Spleen (tissue), 11 donors: ENCODE measurements around the gene RAC2. TPM values are rescaled to one million over a fixed set of nuclear protein-coding genes. Genes with fewer than 3 reads are reported as not detected.

Experiments used
- DNase-seq: peaks from one replicate; pipeline ENCODE4 v3.0.0-alpha.2; 2020
- H3K27ac ChIP-seq, 8 donors: fragments of 200-600 bp; sonication (generic) in 7 of 8; 1 replicate in 4 of 8; 2 replicates in 4 of 8; pipeline versions ENCODE4 v1.5.0 to v1.8.0; 2016 to 2021; ENCODE audit warnings: inconsistent platforms in 4 of 8, mild to moderate bottlenecking in 4 of 8, moderate library complexity in 1 of 8
- H3K27me3 ChIP-seq, 7 donors: fragments of 200-600 bp; sonication (generic) in 6 of 7; replicated peaks in 1 of 7; 1 replicate in 4 of 7; 2 replicates in 3 of 7; pipeline versions ENCODE4 v1.5.0 to v1.8.0; 2016 to 2021; ENCODE audit warnings: inconsistent platforms in 3 of 7, mild to moderate bottlenecking in 1 of 7
- H3K36me3 ChIP-seq, 6 donors: fragments of 200-600 bp; sonication (generic) in 5 of 6; 1 replicate in 4 of 6; 2 replicates in 2 of 6; pipeline versions ENCODE4 v1.5.0 to v1.8.0; 2016 to 2021; ENCODE audit warnings: inconsistent platforms in 2 of 6
- H3K4me1 ChIP-seq, 6 donors: fragments of 200-600 bp; sonication (generic) in 5 of 6; 1 replicate in 3 of 6; 2 replicates in 3 of 6; pipeline versions ENCODE4 v1.5.0 to v1.8.0; 2016 to 2021; ENCODE audit warnings: inconsistent platforms in 3 of 6
- H3K4me3 ChIP-seq, 8 donors: fragments of 200-600 bp; sonication (generic) in 7 of 8; 1 replicate in 4 of 8; 2 replicates in 4 of 8; pipeline versions ENCODE4 v1.5.0 to v1.8.0; 2016 to 2021; ENCODE audit warnings: inconsistent platforms in 4 of 8, mild to moderate bottlenecking in 4 of 8, moderate library complexity in 2 of 8
- H3K9me3 ChIP-seq, 8 donors: fragments of 200-600 bp; sonication (generic) in 7 of 8; 1 replicate in 4 of 8; 2 replicates in 4 of 8; pipeline versions ENCODE4 v1.5.0 to v1.8.0; 2016 to 2021; ENCODE audit warnings: inconsistent platforms in 4 of 8
- POLR2A ChIP-seq, 3 donors: fragments of 450-650 bp; IDR thresholded peaks; one replicate each; pipeline ENCODE4 v1.5.1; 2017; ENCODE audit warnings: antibody characterized with exemption in 3 of 3, mild to moderate bottlenecking in 1 of 3
- POLR2AphosphoS5 ChIP-seq, 3 donors: sonication (generic); formaldehyde crosslinking; IDR thresholded peaks; one replicate each; pipeline ENCODE4 v1.5.1; 2017; ENCODE audit warnings: antibody characterized with exemption in 3 of 3
- WGBS, 5 donors: extraction: QIAGEN DNeasy Blood & Tissue Kit in 3 of 5; methylation state at CpG; one replicate each; pipeline versions ENCODE4 v1.1.5 to v1.1.7; 2013 to 2018; 5-methylcytosine and 5-hydroxymethylcytosine counted together
- intact Hi-C: fragments of 100-400 bp; cut with DNase I; formaldehyde crosslinking; loops from one replicate; pipeline ENCODE4 v1.15.0; 2023; ENCODE audit warnings: low total_unique reads
- polyA plus RNA-seq, 3 donors: library from polyadenylated mRNA; stranded (reverse); fragments of 200-250 nt; gene quantifications; one replicate each; pipeline ENCODE4 v1.2.1, GENCODE V29; 2013
- total RNA-seq, 7 donors: library from RNA; depleted of rRNA in 3 of 7; stranded (reverse); fragments of >200 nt in 3 of 7; fragmentation: NEBNext Ultra II Directional in 4 of 7; extraction: Animal tissue kit (Norgen Biotek cat#: 25700) in 4 of 7; gene quantifications; one replicate each; pipeline versions ENCODE4 v1.1.0 to v1.2.1, GENCODE V29; 2016 to 2021
- TF ChIP-seq, protein P1 (sequence below), 11 experiments: fragments of 200-600 bp in 7 of 11; fragments of 450-650 bp in 4 of 11; sonication (generic) in 4 of 11; IDR thresholded peaks in 8 of 11; conservative IDR thresholded peaks in 3 of 11; 1 replicate in 7 of 11; 2 replicates in 4 of 11; pipeline versions ENCODE4 v1.4.0 to v1.8.0; 2016 to 2021; ENCODE audit warnings: antibody characterized with exemption in 11 of 11, inconsistent platforms in 4 of 11, mild to moderate bottlenecking in 1 of 11
- donor health status: healthy with polysubstance abuse.
- donor health status: DM: no; HTN: no; CAD: no; lungs with moderate emphysema.
- donor health status: DM: no; HTN: no; CAD: no.
- donor health status: Bipolar disorder and iron deficiency.
- donor health status: healthy.
- donor health status: DM: no; HTN: no; CAD: no.
- donor health status: DM: yes; HTN: yes; CAD: no.

Gene RAC2
- total and polyA plus RNA-seq, 10 donors: 270 to 493 (median 393) TPM

DNA sequence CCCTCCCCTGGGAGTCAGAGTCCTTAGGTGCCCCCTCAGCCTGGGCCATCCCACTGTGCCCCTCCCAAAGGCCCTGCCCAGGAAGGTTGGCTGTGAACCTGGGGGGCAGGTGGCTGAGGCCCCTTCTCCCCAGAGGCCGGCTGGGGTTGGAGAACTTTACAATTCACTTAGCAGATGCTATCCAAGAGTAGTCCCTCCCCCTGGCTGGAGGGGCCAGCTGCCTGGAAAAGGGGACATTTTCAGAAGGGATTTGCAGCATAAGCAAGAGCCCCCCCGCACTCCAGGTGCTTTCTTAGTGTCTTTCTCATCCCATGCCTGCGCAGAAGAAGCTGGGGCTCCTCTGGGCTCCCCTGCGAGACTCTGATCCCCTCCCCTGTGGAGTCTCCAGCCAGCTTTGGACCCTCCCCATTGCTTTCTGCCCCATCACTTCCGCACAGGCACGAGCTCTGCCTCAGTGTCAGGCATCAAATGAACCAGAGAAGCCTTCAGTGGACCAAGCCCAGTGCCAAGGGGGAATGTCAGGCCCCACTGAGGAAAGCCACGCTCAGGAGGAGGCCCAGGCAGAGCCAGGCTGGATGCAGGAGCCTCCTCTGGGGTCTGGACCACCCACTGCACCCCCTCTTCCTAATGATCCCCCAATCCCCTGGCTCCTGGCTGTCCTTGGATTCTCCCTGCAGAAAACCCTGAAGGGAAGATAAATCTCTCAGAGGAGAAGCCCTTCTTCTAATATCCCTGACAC is 35.5 kb downstream of the RAC2 start:
- Histone ChIP-seq H3K27ac (peak overlapping the region in 1 of 8 donors; percentile 11), H3K36me3 (no peaks in the 10 kb centered on the region), H3K4me3 (no peak overlapping the region), H3K4me1 (no peaks in the 10 kb centered on the region), H3K9me3 (no peaks in the 10 kb centered on the region), H3K27me3 (peaks cover 0 to 13% (median 0%) of the 10 kb centered on the region in 7 donors)
- WGBS, 5 donors: 80 to 89% (median 87%) methylated on average over 6 to 7 of the region's 7 CpGs
- peak; percentile 65 for DNase-seq
- intact Hi-C loops: no loop called here
- TF ChIP-seq, protein P1, sequence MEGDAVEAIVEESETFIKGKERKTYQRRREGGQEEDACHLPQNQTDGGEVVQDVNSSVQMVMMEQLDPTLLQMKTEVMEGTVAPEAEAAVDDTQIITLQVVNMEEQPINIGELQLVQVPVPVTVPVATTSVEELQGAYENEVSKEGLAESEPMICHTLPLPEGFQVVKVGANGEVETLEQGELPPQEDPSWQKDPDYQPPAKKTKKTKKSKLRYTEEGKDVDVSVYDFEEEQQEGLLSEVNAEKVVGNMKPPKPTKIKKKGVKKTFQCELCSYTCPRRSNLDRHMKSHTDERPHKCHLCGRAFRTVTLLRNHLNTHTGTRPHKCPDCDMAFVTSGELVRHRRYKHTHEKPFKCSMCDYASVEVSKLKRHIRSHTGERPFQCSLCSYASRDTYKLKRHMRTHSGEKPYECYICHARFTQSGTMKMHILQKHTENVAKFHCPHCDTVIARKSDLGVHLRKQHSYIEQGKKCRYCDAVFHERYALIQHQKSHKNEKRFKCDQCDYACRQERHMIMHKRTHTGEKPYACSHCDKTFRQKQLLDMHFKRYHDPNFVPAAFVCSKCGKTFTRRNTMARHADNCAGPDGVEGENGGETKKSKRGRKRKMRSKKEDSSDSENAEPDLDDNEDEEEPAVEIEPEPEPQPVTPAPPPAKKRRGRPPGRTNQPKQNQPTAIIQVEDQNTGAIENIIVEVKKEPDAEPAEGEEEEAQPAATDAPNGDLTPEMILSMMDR (IDR thresholded peaks at IDR 0.05 in 8 of 11, conservative IDR thresholded peaks at IDR 0.05 in 3 of 11): no peak
- TF ChIP-seq POLR2A (IDR thresholded peaks at IDR 0.05) (no peak), POLR2AphosphoS5 (IDR thresholded peaks at IDR 0.05) (no peak)

DNA sequence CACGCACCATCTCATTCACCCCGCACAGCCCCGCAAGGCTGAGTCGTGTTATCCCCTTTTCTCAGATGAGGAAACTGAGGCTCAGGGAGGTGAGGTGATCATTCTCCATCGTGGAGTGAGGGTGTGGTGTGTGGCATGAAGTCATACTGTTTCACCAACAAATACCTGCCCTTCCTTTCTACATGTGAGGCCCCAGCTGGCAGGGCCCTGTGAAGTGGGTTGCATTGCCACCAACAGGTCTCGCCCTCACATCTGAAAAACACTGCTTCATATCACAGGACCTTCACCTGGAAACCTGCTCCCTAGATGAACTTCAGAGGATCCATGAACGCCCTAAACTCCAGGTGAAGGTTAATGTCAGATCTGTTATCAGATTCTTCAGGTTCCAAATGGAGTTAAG is 36.1 kb downstream of the RAC2 start:
- H3K4me3 ChIP-seq: no peak overlapping the region
- no peaks in the 10 kb centered on the region for H3K4me1 ChIP-seq
- peaks cover 0 to 13% (median 0%) of the 10 kb centered on the region in 7 donors for H3K27me3 ChIP-seq
- peak; percentile 36 for DNase-seq
- TF ChIP-seq, protein P1 (IDR thresholded peaks at IDR 0.05 in 8 of 11, conservative IDR thresholded peaks at IDR 0.05 in 3 of 11): no peak
- TF ChIP-seq POLR2AphosphoS5 (IDR thresholded peaks at IDR 0.05) (no peak), POLR2A (IDR thresholded peaks at IDR 0.05) (no peak)
- 78 to 86% (median 81%) methylated on average over 7 of the region's 7 CpGs for WGBS, 5 donors
- H3K9me3 ChIP-seq: no peaks in the 10 kb centered on the region
- intact Hi-C loops: no loop called here
- peak overlapping the region in 1 of 8 donors; percentile 11 for H3K27ac ChIP-seq
- H3K36me3 ChIP-seq: no peaks in the 10 kb centered on the region

DNA sequence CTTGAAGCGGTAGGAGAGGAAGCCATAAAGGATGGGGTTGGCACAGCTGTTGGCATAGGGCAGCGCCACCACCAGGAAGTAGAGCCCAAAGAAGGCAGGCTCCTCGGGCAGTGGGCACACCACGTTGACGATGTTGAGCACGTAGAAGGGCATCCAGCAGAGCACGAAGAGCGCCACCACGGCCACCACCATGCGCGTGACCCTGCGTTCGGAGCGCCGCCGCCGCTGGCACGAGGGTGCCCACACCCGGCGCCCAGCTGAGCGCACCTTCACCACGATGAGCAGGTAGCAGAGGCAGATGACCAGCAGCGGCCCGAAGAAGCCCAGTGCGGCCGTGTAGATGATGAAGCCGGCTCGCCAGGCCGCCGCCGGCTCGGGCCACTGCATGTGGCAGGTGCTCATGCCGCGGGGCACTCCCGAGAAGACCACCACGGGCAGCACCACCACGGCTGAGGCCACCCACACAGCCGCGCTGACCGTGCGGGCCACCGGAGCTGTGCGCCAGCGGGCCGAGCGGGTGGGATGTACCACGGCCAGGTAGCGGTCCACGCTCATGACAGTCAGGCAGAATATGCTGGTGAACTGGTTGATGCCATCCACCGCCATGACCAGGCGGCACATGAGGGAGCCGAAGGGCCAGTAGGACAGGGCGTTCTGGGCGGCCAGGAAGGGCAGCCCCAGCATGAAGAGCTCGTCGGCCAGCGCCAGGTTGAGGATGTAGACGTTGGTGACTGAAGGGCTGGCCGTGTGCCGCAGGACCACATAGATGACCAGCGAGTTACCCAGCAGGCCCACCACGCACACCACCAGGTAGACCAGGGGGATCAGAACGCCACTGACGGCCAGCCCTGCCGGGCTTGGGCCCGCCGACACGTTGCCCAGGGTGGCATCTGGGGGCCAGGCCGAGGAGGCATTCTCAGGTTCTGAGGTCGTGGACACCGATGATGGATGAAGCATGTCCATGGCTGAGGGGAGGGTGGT is 36.9 kb downstream of the RAC2 start:
- no peaks in the 10 kb centered on the region for H3K9me3 ChIP-seq
- WGBS, 5 donors: 89 to 94% (median 91%) methylated on average over 51 to 71 of the region's 71 CpGs
- peaks cover 0 to 8% (median 0%) of the 10 kb centered on the region in 7 donors for H3K27me3 ChIP-seq
- intact Hi-C loops: no loop called here
- TF ChIP-seq POLR2AphosphoS5 (IDR thresholded peaks at IDR 0.05) (no peak), POLR2A (IDR thresholded peaks at IDR 0.05) (no peak)
- TF ChIP-seq, protein P1 (IDR thresholded peaks at IDR 0.05 in 8 of 11, conservative IDR thresholded peaks at IDR 0.05 in 3 of 11): no peak
- no peak overlapping the region for H3K27ac ChIP-seq
- no peaks in the 10 kb centered on the region for H3K36me3 ChIP-seq
- DNase-seq: peak; percentile 71
- no peak overlapping the region for H3K4me3 ChIP-seq
- no peaks in the 10 kb centered on the region for H3K4me1 ChIP-seq
